DOHH2 (cell line): ENCODE results near the gene ITGA8.

Experiments used
- CTCF ChIP-seq: fragments of 200-600 bp; sonication (generic); IDR thresholded peaks from one replicate; pipeline ENCODE4 v1.5.1; 2014; ENCODE audit warnings: antibody characterized with exemption, mild to moderate bottlenecking, low read depth, low read length; ENCODE audit not compliant: poor library complexity, severe bottlenecking
- EZH2phosphoT487 ChIP-seq: fragments of 200-600 bp; sonication (generic); IDR thresholded peaks from 2 replicates; pipeline ENCODE4 v1.6.1; 2017; ENCODE audit warnings: borderline replicate concordance, mild to moderate bottlenecking, antibody characterized with exemption, low read length, moderate library complexity, mixed read lengths

- no peak for TF ChIP-seq CTCF
- TF ChIP-seq EZH2phosphoT487: no peak
Measured at GRCh38 chr10:15558136-15558535, 161.6 kb downstream of the ITGA8 start.
